GM23248 (cell line): ENCODE results near the gene MCU. TPM values are rescaled to one million over a fixed set of nuclear protein-coding genes. Genes with fewer than 3 reads are reported as not detected.
"Not testable (repeated sequence)": the region's sequence is repeated elsewhere in the genome, so short reads cannot be mapped to it uniquely, and the experiment has no call there.

ENCODE experiments used
- DNase-seq: peaks from one replicate; pipeline ENCODE4 v3.0.0-alpha.2; 2015
- H2AFZ ChIP-seq: fragments of 200-600 bp; sonication (generic); 2 replicates; pipeline ENCODE4 v1.6.1; 2016; ENCODE audit warnings: antibody characterized with exemption
- H3F3A ChIP-seq: fragments of 200-600 bp; sonication (generic); 2 replicates; pipeline ENCODE4 v1.6.1; 2016; ENCODE audit warnings: mild to moderate bottlenecking, antibody characterized with exemption, mixed run types; ENCODE audit not compliant: insufficient read depth
- H3K27ac ChIP-seq: fragments of 200-600 bp; sonication (generic); 2 replicates; pipeline ENCODE4 v1.5.1; 2016; ENCODE audit warnings: mild to moderate bottlenecking
- H3K27me3 ChIP-seq: fragments of 200-600 bp; sonication (generic); replicated peaks from 2 replicates; pipeline ENCODE4 v1.6.1; 2016; ENCODE audit warnings: mild to moderate bottlenecking; ENCODE audit not compliant: insufficient read depth
- H3K36me3 ChIP-seq: fragments of 200-600 bp; sonication (generic); 2 replicates; pipeline ENCODE4 v1.6.1; 2016; ENCODE audit warnings: low read depth, mild to moderate bottlenecking
- H3K4me1 ChIP-seq: fragments of 200-600 bp; sonication (generic); 2 replicates; pipeline ENCODE4 v1.6.1; 2016; ENCODE audit warnings: mild to moderate bottlenecking; ENCODE audit not compliant: insufficient read depth
- H3K4me2 ChIP-seq: fragments of 200-600 bp; sonication (generic); one replicate; pipeline ENCODE4 v1.6.1; 2016; ENCODE audit warnings: mild to moderate bottlenecking; ENCODE audit not compliant: unreplicated experiment
- H3K4me3 ChIP-seq: fragments of 200-600 bp; sonication (generic); 2 replicates; pipeline ENCODE4 v1.5.1; 2016; ENCODE audit warnings: mild to moderate bottlenecking
- H3K79me2 ChIP-seq: fragments of 200-600 bp; sonication (generic); 2 replicates; pipeline ENCODE4 v1.6.1; 2016; ENCODE audit warnings: mild to moderate bottlenecking; ENCODE audit not compliant: insufficient read depth
- H3K9ac ChIP-seq: fragments of 200-600 bp; sonication (generic); 2 replicates; pipeline ENCODE4 v1.6.1; 2016; ENCODE audit warnings: mild to moderate bottlenecking
- H3K9me2 ChIP-seq: fragments of 200-600 bp; sonication (generic); 2 replicates; pipeline ENCODE4 v1.6.1; 2016; ENCODE audit warnings: mixed run types, mild to moderate bottlenecking, moderate library complexity; ENCODE audit not compliant: insufficient read depth
- H3K9me3 ChIP-seq: fragments of 200-600 bp; sonication (generic); one replicate; pipeline ENCODE4 v1.6.1; 2017; ENCODE audit warnings: low read depth
- H4K20me1 ChIP-seq: fragments of 200-600 bp; sonication (generic); 2 replicates; pipeline ENCODE4 v1.6.0; 2016; ENCODE audit not compliant: insufficient read depth
- EZH2 ChIP-seq: fragments of 200-600 bp; sonication (generic); IDR thresholded peaks from 2 replicates; pipeline ENCODE4 v1.6.1; 2018; ENCODE audit warnings: antibody characterized with exemption, mild to moderate bottlenecking; ENCODE audit not compliant: insufficient read depth, poor library complexity, severe bottlenecking
- EZH2phosphoT487 ChIP-seq: fragments of 200-600 bp; sonication (generic); IDR thresholded peaks from 2 replicates; pipeline ENCODE4 v1.6.1; 2018; ENCODE audit warnings: antibody characterized with exemption, moderate library complexity, mild to moderate bottlenecking, low read depth; ENCODE audit not compliant: insufficient read depth
- WGBS, 2 experiments: methylation state at CpG; one replicate each; pipeline ENCODE4 v1.1.6; 2015 to 2017; ENCODE audit warnings: low lambda C conversion rate in 2 of 2, low coverage in 1 of 2; ENCODE audit errors: missing lambda C conversion rate in 2 of 2; 5-methylcytosine and 5-hydroxymethylcytosine counted together
- in situ Hi-C: fragments of 300-500 bp; cut with MboI; formaldehyde crosslinking; loops from 2 replicates; pipeline ENCODE4 v1.15.0; 2020
- polyA plus RNA-seq: library from polyadenylated mRNA; unstranded; fragments of >200 nt; fragmentation: Nextera tagmentation; extraction: Ambion mirVana; gene quantifications from 2 replicates; pipeline ENCODE4 v1.2.1, GENCODE V29; 2016
- total RNA-seq: library from RNA; depleted of rRNA; stranded (reverse); fragments of >200 nt; shearing (Covaris generic); gene quantifications from 2 replicates; pipeline ENCODE4 v1.2.3, GENCODE V29; 2014

Gene MCU
- total and polyA plus RNA-seq, 2 experiments from 2014 or later = 29.5 to 30.9 TPM

DNA sequence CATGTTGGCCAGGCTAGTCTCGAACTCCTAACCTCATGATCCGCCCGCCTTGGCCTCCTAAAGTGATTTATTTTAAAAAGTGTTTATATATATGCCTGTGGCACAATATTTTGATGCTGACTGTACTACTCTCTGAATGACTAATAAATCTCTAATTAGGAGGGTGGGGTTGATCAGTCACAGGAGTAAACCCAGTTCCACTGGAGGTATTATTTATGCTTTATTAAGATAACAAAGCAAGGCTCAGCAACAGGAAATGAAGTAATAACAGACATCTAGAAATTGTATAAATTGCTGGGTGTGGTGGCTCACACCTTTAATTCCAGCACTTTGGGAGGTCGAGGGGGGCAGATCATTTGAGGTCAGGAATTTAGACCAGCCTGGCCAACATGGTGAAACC is 26.0 kb upstream of the MCU start:
- Histone ChIP-seq H2AFZ (no peak overlapping the region), H3K36me3 (no peaks in the 10 kb centered on the region), H4K20me1 (no peaks in the 10 kb centered on the region), H3K9ac (no peak overlapping the region), H3K9me2 (no peaks in the 10 kb centered on the region), H3K27me3 (no peaks in the 10 kb centered on the region), H3K9me3 (no peaks in the 10 kb centered on the region), H3F3A (no peaks in the 10 kb centered on the region), H3K27ac (0 out of 2 replicates have a peak overlapping the region, but pooled peaks have one; percentile 28), H3K79me2 (no peaks in the 10 kb centered on the region), H3K4me2 (no peak overlapping the region), H3K4me3 (no peak overlapping the region), H3K4me1 (peaks cover 8% of the 10 kb centered on the region; the same call in 1 of the 2 replicates)
- TF ChIP-seq EZH2 = no peak
- TF ChIP-seq EZH2phosphoT487 = no peak
- peak; percentile 72 for DNase-seq
- WGBS, 2 experiments = 65 to 69% methylated on average over 4 of the region's 4 CpGs
- in situ Hi-C loops = no loop called here

- 82 to 91% methylated on average over 3 of the region's 3 CpGs for WGBS, 2 experiments
Measured at GRCh38 chr10:72667207-72667864, 24.6 kb upstream of the MCU start.

GRCh38 chr10:72673280-72673679 is 18.7 kb upstream of the MCU start:
- WGBS, 2 experiments = 96 to 100% methylated on average over 1 of the region's 1 CpG
- DNase-seq = no peak
- Histone ChIP-seq H4K20me1 (no peaks in the 10 kb centered on the region), H3F3A (peaks cover 26% of the 10 kb centered on the region), H3K4me3 (no peak overlapping the region), H3K9me3 (no peaks in the 10 kb centered on the region), H3K9me2 (no peaks in the 10 kb centered on the region), H3K27ac (no peak overlapping the region), H3K9ac (no peak overlapping the region), H3K4me2 (no peak overlapping the region), H2AFZ (no peak overlapping the region), H3K79me2 (no peaks in the 10 kb centered on the region), H3K36me3 (no peaks in the 10 kb centered on the region), H3K27me3 (no peaks in the 10 kb centered on the region), H3K4me1 (peaks cover 31% of the 10 kb centered on the region)
- TF ChIP-seq EZH2phosphoT487 (no peak), EZH2 (no peak)
- in situ Hi-C loops = no loop called here

More at GRCh38 chr10:72667207-72667864, 24.6 kb upstream of the MCU start:
- peaks cover 19% of the 10 kb centered on the region for H3K4me1 ChIP-seq
- DNase-seq = no peak
- no peaks in the 10 kb centered on the region for H3K9me3 ChIP-seq
- in situ Hi-C loops = no loop called here
- no peak overlapping the region for H3K9ac ChIP-seq
- no peaks in the 10 kb centered on the region for H3K9me2 ChIP-seq
- no peaks in the 10 kb centered on the region for H3K36me3 ChIP-seq
- H3K4me2 ChIP-seq = no peak overlapping the region
- no peaks in the 10 kb centered on the region for H3K27me3 ChIP-seq
- H3F3A ChIP-seq = peaks cover 11% of the 10 kb centered on the region; the same call in 1 of the 2 replicates
- H2AFZ ChIP-seq = no peak overlapping the region
- no peak overlapping the region for H3K4me3 ChIP-seq
- H3K27ac ChIP-seq = no peak overlapping the region
- TF ChIP-seq EZH2phosphoT487 = no peak
- TF ChIP-seq EZH2 = no peak
- no peaks in the 10 kb centered on the region for H3K79me2 ChIP-seq
- H4K20me1 ChIP-seq = no peaks in the 10 kb centered on the region

DNA sequence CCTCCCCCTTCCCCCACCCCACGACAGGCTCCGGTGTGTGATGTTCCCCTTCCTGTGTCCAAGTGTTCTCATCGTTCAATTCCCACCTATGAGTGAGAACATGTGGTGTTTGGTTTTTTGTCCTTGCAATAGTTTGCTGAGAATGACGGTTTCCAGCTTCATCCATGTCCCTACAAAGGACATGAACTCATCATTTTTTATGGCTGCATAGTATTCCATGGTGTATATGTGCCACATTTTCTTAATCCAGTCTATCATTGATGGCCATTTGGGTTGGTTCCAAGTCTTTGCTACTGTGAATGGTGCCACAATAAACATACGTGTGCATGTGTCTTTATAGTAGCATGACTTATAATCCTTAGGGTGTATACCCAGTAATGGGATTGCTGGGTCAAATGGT is 17.8 kb upstream of the MCU start:
- H3K9ac ChIP-seq, H3K4me2 ChIP-seq, H3K27me3 ChIP-seq, H2AFZ ChIP-seq, H3K9me2 ChIP-seq, H4K20me1 ChIP-seq, H3K9me3 ChIP-seq, H3K4me3 ChIP-seq, in situ Hi-C loops, H3K36me3 ChIP-seq, DNase-seq, H3K27ac ChIP-seq, H3K79me2 ChIP-seq: not testable (repeated sequence)
- Histone ChIP-seq H3K4me1 (peaks cover 31% of the 10 kb centered on the region), H3F3A (peaks cover 26% of the 10 kb centered on the region)
- 91 to 96% methylated on average over 3 to 5 of the region's 5 CpGs for WGBS, 2 experiments
